GM12891 (cell line): ENCODE measurements around the gene PCDHB13.
"Not testable (repeated sequence)": the region's sequence is repeated elsewhere in the genome, so short reads cannot be mapped to it uniquely, and the experiment has no call there.

Experiments used
- POLR2A ChIP-seq: IDR thresholded peaks from 2 replicates; pipeline ENCODE4 v1.6.1; 2011; ENCODE audit warnings: low read depth, low read length, control low read depth
- POLR2AphosphoS5 ChIP-seq: IDR thresholded peaks from 2 replicates; pipeline ENCODE4 v1.6.1; 2011; ENCODE audit warnings: low read depth, low read length, control low read depth
- SPI1 ChIP-seq: IDR thresholded peaks from 2 replicates; pipeline ENCODE4 v1.6.1; 2011; ENCODE audit warnings: low read depth, low read length, control low read depth
- TAF1 ChIP-seq: IDR thresholded peaks from 2 replicates; pipeline ENCODE4 v1.6.1; 2011; ENCODE audit warnings: low read depth, low read length, control low read depth

DNA sequence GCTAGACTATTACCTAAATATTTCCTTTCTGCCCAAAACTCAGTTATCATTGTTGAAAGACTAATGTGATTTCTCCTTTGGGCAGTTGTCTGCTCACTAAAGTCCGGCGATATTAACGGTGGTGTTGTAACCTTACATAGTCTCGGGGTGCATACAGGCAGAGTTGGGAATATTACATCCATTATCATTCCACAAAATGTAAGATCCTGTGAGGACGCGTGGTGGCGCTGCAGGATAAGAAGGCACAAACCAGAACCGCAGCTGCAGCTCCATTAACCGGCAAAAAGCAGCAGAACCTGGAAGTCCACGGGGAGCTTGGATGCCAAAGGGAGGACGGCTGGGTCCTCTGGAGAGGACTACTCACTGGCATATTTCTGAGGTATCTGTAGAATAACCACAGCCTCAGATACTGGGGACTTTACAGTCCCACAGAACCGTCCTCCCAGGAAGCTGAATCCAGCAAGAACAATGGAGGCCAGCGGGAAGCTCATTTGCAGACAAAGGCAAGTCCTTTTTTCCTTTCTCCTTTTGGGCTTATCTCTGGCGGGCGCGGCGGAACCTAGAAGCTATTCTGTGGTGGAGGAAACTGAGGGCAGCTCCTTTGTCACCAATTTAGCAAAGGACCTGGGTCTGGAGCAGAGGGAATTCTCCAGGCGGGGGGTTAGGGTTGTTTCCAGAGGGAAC lies at the start of gene PCDHB13:
- TF ChIP-seq POLR2A, TAF1, POLR2AphosphoS5, SPI1: not testable (repeated sequence)
